NB4 (cell line): ENCODE data around the gene HTRA3.

Source experiments
- MYC ChIP-seq: IDR thresholded peaks from 2 replicates; pipeline ENCODE4 v1.6.1; 2011; ENCODE audit warnings: low read depth, low read length
- TF ChIP-seq, protein P1 (sequence below): IDR thresholded peaks from one replicate; pipeline ENCODE4 v1.5.1; 2012; ENCODE audit warnings: low read depth, low read length
- TF ChIP-seq, protein P2 (sequence below): IDR thresholded peaks from 2 replicates; pipeline ENCODE4 v1.6.1; 2011; ENCODE audit warnings: low read depth, low read length

DNA sequence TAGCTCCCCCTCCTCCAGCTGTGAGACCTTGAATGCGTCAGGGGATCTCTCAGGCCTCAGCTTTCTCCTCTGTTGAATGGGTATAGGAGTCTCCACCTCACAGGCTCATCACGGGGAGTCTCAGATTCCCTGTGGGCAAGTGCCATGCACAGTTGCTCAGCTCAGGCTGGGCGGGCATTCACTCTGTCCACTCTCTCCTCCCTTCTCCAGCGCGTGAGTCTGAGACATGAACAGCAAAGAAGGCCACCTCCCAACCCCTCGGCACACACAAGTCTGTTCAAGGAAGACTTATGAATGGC, 60.0 kb downstream of the HTRA3 start:
- TF ChIP-seq, protein P1, sequence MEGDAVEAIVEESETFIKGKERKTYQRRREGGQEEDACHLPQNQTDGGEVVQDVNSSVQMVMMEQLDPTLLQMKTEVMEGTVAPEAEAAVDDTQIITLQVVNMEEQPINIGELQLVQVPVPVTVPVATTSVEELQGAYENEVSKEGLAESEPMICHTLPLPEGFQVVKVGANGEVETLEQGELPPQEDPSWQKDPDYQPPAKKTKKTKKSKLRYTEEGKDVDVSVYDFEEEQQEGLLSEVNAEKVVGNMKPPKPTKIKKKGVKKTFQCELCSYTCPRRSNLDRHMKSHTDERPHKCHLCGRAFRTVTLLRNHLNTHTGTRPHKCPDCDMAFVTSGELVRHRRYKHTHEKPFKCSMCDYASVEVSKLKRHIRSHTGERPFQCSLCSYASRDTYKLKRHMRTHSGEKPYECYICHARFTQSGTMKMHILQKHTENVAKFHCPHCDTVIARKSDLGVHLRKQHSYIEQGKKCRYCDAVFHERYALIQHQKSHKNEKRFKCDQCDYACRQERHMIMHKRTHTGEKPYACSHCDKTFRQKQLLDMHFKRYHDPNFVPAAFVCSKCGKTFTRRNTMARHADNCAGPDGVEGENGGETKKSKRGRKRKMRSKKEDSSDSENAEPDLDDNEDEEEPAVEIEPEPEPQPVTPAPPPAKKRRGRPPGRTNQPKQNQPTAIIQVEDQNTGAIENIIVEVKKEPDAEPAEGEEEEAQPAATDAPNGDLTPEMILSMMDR = no peak
- TF ChIP-seq, protein P2, sequence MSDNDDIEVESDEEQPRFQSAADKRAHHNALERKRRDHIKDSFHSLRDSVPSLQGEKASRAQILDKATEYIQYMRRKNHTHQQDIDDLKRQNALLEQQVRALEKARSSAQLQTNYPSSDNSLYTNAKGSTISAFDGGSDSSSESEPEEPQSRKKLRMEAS = no peak
- TF ChIP-seq MYC = no peak
